Stimulated activated CD4-positive, alpha-beta T cell treated with anti-CD3 and anti-CD28 coated beads, Interleukin-2, amount 100 ng/mL, for 24 hours (primary cell): ENCODE data around the gene PAOX.

ENCODE experiments used
- DNase-seq, 2 donors: peaks; one replicate each; pipeline ENCODE4 v3.0.0-alpha.2; 2020

PAOX gene

GRCh38 chr10:133350283-133350949 is 28.6 kb upstream of the PAOX start:
- DNase-seq, result no peak

- DNase-seq, result no peak
These were observed 28.1 kb upstream of the PAOX start for GRCh38 chr10:133350950-133351329.

GRCh38 chr10:133351408-133352318 is 27.4 kb upstream of the PAOX start:
- DNase-seq, result no peak

- DNase-seq, result no peak
These were observed 25.7 kb upstream of the PAOX start for GRCh38 chr10:133353202-133353959.

- DNase-seq, result no peak
These were observed 25.0 kb upstream of the PAOX start for GRCh38 chr10:133353988-133354605.

GRCh38 chr10:133354672-133355240 is 24.3 kb upstream of the PAOX start:
- DNase-seq, result no peak

- no peak for DNase-seq
These were observed 23.8 kb upstream of the PAOX start for GRCh38 chr10:133355266-133355665.

GRCh38 chr10:133355991-133356390 is 23.1 kb upstream of the PAOX start:
- DNase-seq, result no peak

GRCh38 chr10:133356549-133357284 is 22.3 kb upstream of the PAOX start:
- DNase-seq, result no peak

GRCh38 chr10:133357285-133358161 is 21.5 kb upstream of the PAOX start, which contains the start of gene FUOM:
Gene FUOM (minus strand): TSS chr10:133358019. CDS start chr10:133358007, 12 bp downstream.
- peak; percentile 73 to 76 for DNase-seq

GRCh38 chr10:133358162-133358924 is 20.7 kb upstream of the PAOX start:
- no peak for DNase-seq

- DNase-seq, result no peak
These were observed 20.1 kb upstream of the PAOX start for GRCh38 chr10:133358925-133359310.

GRCh38 chr10:133359554-133359971 is 19.5 kb upstream of the PAOX start:
- DNase-seq, result peak in 1 of 2 donors; percentile 33

GRCh38 chr10:133359972-133360610 is 19.0 kb upstream of the PAOX start:
- no peak for DNase-seq

GRCh38 chr10:133361227-133361626 is 17.8 kb upstream of the PAOX start:
- no peak for DNase-seq

GRCh38 chr10:133361773-133362441 is 17.2 kb upstream of the PAOX start:
- DNase-seq, result no peak

- no peak for DNase-seq
These were observed 16.2 kb upstream of the PAOX start for GRCh38 chr10:133362846-133363245.

- no peak for DNase-seq
These were observed 14.2 kb upstream of the PAOX start for GRCh38 chr10:133364645-133365431.
